OCI-LY7 (cell line): ENCODE measurements around the gene CD2BP2.
A peak's percentile ranks its signal among the peaks of the same experiment; 100 is the strongest.

ENCODE experiments used
- EZH2phosphoT487 ChIP-seq: fragments of 200-600 bp; sonication (generic); IDR thresholded peaks from 2 replicates; pipeline ENCODE4 v1.6.1; 2018; ENCODE audit warnings: low read depth, borderline replicate concordance, mild to moderate bottlenecking, mixed run types, antibody characterized with exemption, low read length, moderate library complexity, mixed read lengths
- TF ChIP-seq, protein P1 (sequence below): fragments of 200-600 bp; sonication (generic); conservative IDR thresholded peaks from 2 replicates; pipeline ENCODE4 v1.5.1; 2014; ENCODE audit warnings: mild to moderate bottlenecking, antibody characterized with exemption, low read length, moderate library complexity, mixed read lengths

DNA sequence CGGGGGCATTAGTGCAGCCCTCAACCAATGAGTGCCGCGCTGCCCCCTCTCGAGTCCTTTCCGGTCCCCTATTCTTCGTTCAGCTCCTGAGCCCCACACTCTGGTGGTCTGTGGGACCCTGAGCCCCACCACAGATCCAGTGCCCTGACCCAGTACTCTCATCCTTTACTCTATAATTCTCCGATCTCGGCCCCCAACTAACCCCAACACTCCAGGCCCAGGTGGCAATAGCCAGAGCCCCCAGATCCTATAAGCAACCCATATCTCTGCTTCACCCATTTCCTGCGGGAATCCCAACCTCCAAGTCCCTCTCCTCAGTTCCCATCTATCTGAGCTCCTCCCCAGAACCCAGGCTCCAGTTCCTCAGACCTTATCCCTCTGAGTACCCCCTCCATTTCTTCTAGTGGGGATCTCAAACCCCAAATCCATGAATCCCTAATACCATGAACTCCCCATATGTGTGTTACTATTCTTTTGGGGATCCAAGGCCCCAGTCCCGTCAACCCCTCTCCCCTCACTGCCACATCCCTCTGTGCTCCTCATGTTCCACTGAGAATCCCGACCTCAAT is 16.2 kb upstream of the CD2BP2 start:
- TF ChIP-seq EZH2phosphoT487: no peak
- TF ChIP-seq, protein P1, sequence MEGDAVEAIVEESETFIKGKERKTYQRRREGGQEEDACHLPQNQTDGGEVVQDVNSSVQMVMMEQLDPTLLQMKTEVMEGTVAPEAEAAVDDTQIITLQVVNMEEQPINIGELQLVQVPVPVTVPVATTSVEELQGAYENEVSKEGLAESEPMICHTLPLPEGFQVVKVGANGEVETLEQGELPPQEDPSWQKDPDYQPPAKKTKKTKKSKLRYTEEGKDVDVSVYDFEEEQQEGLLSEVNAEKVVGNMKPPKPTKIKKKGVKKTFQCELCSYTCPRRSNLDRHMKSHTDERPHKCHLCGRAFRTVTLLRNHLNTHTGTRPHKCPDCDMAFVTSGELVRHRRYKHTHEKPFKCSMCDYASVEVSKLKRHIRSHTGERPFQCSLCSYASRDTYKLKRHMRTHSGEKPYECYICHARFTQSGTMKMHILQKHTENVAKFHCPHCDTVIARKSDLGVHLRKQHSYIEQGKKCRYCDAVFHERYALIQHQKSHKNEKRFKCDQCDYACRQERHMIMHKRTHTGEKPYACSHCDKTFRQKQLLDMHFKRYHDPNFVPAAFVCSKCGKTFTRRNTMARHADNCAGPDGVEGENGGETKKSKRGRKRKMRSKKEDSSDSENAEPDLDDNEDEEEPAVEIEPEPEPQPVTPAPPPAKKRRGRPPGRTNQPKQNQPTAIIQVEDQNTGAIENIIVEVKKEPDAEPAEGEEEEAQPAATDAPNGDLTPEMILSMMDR: peak; percentile 18; the same call in 1 of the 2 replicates
